ENCODE results near the gene RHOV.

Gene RHOV

GRCh38 chr15:40904552-40905201 lies 30.6 kb upstream of the RHOV start:
- H4K20me1 ChIP-seq (ENCODE audit: insufficient read depth, low read length) = no peaks in the 10 kb centered on the region
- H3K4me2 ChIP-seq (ENCODE audit: low read length) = no peak overlapping the region
- no peak overlapping the region for H3K27ac ChIP-seq (ENCODE audit: low read length)
- H3K4me3 ChIP-seq (ENCODE audit: low read length) = no peak overlapping the region
- peaks cover 22% of the 10 kb centered on the region for H3K36me3 ChIP-seq (replicated peaks; ENCODE audit: low read depth, low read length)
- no peaks in the 10 kb centered on the region for H3K27me3 ChIP-seq (ENCODE audit: low read depth, low read length)
- H2AFZ ChIP-seq (ENCODE audit: low read depth, low read length) = no peak overlapping the region
- H3K9ac ChIP-seq (ENCODE audit: low read length) = no peak overlapping the region
- no peak for TF ChIP-seq EZH2phosphoT487 (IDR thresholded peaks at IDR 0.05; ENCODE audit: low read depth)
- TF ChIP-seq, protein P1, sequence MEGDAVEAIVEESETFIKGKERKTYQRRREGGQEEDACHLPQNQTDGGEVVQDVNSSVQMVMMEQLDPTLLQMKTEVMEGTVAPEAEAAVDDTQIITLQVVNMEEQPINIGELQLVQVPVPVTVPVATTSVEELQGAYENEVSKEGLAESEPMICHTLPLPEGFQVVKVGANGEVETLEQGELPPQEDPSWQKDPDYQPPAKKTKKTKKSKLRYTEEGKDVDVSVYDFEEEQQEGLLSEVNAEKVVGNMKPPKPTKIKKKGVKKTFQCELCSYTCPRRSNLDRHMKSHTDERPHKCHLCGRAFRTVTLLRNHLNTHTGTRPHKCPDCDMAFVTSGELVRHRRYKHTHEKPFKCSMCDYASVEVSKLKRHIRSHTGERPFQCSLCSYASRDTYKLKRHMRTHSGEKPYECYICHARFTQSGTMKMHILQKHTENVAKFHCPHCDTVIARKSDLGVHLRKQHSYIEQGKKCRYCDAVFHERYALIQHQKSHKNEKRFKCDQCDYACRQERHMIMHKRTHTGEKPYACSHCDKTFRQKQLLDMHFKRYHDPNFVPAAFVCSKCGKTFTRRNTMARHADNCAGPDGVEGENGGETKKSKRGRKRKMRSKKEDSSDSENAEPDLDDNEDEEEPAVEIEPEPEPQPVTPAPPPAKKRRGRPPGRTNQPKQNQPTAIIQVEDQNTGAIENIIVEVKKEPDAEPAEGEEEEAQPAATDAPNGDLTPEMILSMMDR (IDR thresholded peaks at IDR 0.05; ENCODE audit: low read depth, low read length) = no peak
- peaks cover 19% of the 10 kb centered on the region for H3K4me1 ChIP-seq (ENCODE audit: low read length)
- no peaks in the 10 kb centered on the region for H3K9me3 ChIP-seq (ENCODE audit: insufficient read depth, low read length)
- H3K79me2 ChIP-seq (ENCODE audit: low read length) = peaks cover 3% of the 10 kb centered on the region

GRCh38 chr15:40902605-40903561 lies 28.8 kb upstream of the RHOV start:
- no peaks in the 10 kb centered on the region for H3K9me3 ChIP-seq (ENCODE audit: insufficient read depth, low read length)
- peaks cover 29% of the 10 kb centered on the region for H3K36me3 ChIP-seq (replicated peaks; ENCODE audit: low read depth, low read length)
- no peak overlapping the region for H2AFZ ChIP-seq (ENCODE audit: low read depth, low read length)
- H3K9ac ChIP-seq (ENCODE audit: low read length) = no peak overlapping the region
- H3K27me3 ChIP-seq (ENCODE audit: low read depth, low read length) = no peaks in the 10 kb centered on the region
- no peak overlapping the region for H3K4me2 ChIP-seq (ENCODE audit: low read length)
- no peak overlapping the region for H3K4me3 ChIP-seq (ENCODE audit: low read length)
- H3K79me2 ChIP-seq (ENCODE audit: low read length) = peaks cover 3% of the 10 kb centered on the region
- TF ChIP-seq EZH2phosphoT487 (IDR thresholded peaks at IDR 0.05; ENCODE audit: low read depth) = no peak
- TF ChIP-seq, protein P1 (IDR thresholded peaks at IDR 0.05; ENCODE audit: low read depth, low read length) = no peak
- H3K27ac ChIP-seq (ENCODE audit: low read length) = no peak overlapping the region
- H3K4me1 ChIP-seq (ENCODE audit: low read length) = peaks cover 17% of the 10 kb centered on the region
- H4K20me1 ChIP-seq (ENCODE audit: insufficient read depth, low read length) = no peaks in the 10 kb centered on the region

DNA sequence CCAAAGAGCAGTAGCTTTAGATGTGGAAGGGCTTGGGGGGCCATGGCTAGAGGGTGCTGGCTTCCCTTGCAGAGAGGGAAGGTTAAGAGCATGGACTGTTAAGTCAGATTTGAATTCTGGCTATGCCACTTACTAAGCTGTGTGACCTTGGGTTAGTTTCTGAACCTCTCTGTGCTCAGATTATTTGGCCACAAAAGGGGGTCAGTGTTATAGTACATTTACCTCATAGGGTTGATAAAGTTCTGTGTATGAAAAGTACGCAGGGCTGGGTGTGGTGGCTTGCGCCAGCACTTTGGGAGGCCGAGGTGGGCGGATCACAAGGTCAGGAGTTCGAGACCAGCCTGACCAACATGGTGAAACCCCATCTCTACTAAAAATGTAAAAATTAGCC lies 27.0 kb upstream of the RHOV start:
- Histone ChIP-seq H4K20me1 (ENCODE audit: insufficient read depth, low read length) (no peaks in the 10 kb centered on the region), H2AFZ (ENCODE audit: low read depth, low read length) (no peak overlapping the region), H3K36me3 (replicated peaks; ENCODE audit: low read depth, low read length) (peaks cover 29% of the 10 kb centered on the region), H3K4me1 (ENCODE audit: low read length) (peaks cover 2% of the 10 kb centered on the region), H3K4me2 (ENCODE audit: low read length) (no peak overlapping the region), H3K79me2 (ENCODE audit: low read length) (peaks cover 4% of the 10 kb centered on the region), H3K9ac (ENCODE audit: low read length) (no peak overlapping the region), H3K27ac (ENCODE audit: low read length) (no peak overlapping the region), H3K4me3 (ENCODE audit: low read length) (no peak overlapping the region), H3K27me3 (ENCODE audit: low read depth, low read length) (no peaks in the 10 kb centered on the region), H3K9me3 (ENCODE audit: insufficient read depth, low read length) (no peaks in the 10 kb centered on the region)
- TF ChIP-seq EZH2phosphoT487 (IDR thresholded peaks at IDR 0.05; ENCODE audit: low read depth) = no peak

GRCh38 chr15:40900256-40901052 lies 26.4 kb upstream of the RHOV start:
- no peak overlapping the region for H2AFZ ChIP-seq (ENCODE audit: low read depth, low read length)
- no peaks in the 10 kb centered on the region for H3K9me3 ChIP-seq (ENCODE audit: insufficient read depth, low read length)
- H3K79me2 ChIP-seq (ENCODE audit: low read length) = peaks cover 10% of the 10 kb centered on the region
- no peaks in the 10 kb centered on the region for H4K20me1 ChIP-seq (ENCODE audit: insufficient read depth, low read length)
- H3K4me3 ChIP-seq (ENCODE audit: low read length) = no peak overlapping the region
- no peak overlapping the region for H3K27ac ChIP-seq (ENCODE audit: low read length)
- H3K4me2 ChIP-seq (ENCODE audit: low read length) = no peak overlapping the region
- peaks cover 29% of the 10 kb centered on the region for H3K36me3 ChIP-seq (replicated peaks; ENCODE audit: low read depth, low read length)
- H3K4me1 ChIP-seq (ENCODE audit: low read length) = peaks cover 4% of the 10 kb centered on the region
- H3K9ac ChIP-seq (ENCODE audit: low read length) = no peak overlapping the region
- TF ChIP-seq, protein P1 (IDR thresholded peaks at IDR 0.05; ENCODE audit: low read depth, low read length) = no peak
- TF ChIP-seq EZH2phosphoT487 (IDR thresholded peaks at IDR 0.05; ENCODE audit: low read depth) = no peak
- H3K27me3 ChIP-seq (ENCODE audit: low read depth, low read length) = no peaks in the 10 kb centered on the region

Data from OCI-LY3 (cell line).